AG04449 (cell line): ENCODE results near the gene GRID1.
A peak's percentile ranks its signal among the peaks of the same experiment; 100 is the strongest.

Source experiments
- CTCF ChIA-PET: fragments of 350-600 bp; formaldehyde crosslinking; extraction: SDS; loops from one replicate; lab custom pipeline; 2021; ENCODE audit warnings: antibody characterized with exemption; lab: Yijun Ruan, JAX
- POLR2A ChIA-PET: fragments of 400-600, 350-600 bp; formaldehyde crosslinking; extraction: SDS; loops from one replicate; lab custom pipeline; 2020; ENCODE audit warnings: antibody characterized with exemption, inconsistent platforms; lab: Yijun Ruan, JAX
- DNase-seq: peaks from one replicate; pipeline ENCODE4 v3.0.0-alpha.2; 2010; ENCODE audit warnings: low read depth, low spot score
- H3K4me3 ChIP-seq: 2 replicates; pipeline ENCODE4 v1.5.1; 2011; ENCODE audit warnings: low read depth, mild to moderate bottlenecking, control low read depth, low read length
- TF ChIP-seq, protein P1 (sequence below): IDR thresholded peaks from one replicate; pipeline ENCODE4 v1.5.1; 2011; ENCODE audit warnings: mild to moderate bottlenecking, moderate library complexity, low read length, control low read depth, inconsistent platforms; ENCODE audit not compliant: insufficient read depth; ENCODE audit errors: missing control alignments

The GRID1 gene

DNA sequence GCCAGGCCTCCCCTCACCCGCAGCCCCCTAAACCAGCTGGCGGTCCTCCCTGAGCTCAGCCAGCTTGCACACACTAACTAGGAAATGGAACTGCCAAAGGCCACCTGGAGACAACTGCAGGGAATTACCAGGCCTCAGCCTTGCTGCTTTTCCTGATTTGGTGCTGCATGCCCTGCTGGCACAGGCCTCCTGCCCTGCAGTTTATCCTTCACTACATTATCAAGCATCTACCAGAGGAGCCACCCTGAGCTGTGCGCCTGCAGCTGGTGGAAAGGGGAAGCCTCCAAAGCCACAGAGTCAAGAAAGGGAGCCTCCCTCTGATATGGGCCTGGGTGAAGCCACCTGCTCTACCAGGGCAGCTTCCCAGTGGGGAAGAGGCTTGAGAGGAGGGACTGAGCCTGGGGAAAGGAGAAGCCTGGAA lies 139.8 kb downstream of the GRID1 start:
- no peak overlapping the region for H3K4me3 ChIP-seq
- ChIA-PET CTCF (no interaction called here), POLR2A (no interaction called here)
- DNase-seq = no peak
- TF ChIP-seq, protein P1, sequence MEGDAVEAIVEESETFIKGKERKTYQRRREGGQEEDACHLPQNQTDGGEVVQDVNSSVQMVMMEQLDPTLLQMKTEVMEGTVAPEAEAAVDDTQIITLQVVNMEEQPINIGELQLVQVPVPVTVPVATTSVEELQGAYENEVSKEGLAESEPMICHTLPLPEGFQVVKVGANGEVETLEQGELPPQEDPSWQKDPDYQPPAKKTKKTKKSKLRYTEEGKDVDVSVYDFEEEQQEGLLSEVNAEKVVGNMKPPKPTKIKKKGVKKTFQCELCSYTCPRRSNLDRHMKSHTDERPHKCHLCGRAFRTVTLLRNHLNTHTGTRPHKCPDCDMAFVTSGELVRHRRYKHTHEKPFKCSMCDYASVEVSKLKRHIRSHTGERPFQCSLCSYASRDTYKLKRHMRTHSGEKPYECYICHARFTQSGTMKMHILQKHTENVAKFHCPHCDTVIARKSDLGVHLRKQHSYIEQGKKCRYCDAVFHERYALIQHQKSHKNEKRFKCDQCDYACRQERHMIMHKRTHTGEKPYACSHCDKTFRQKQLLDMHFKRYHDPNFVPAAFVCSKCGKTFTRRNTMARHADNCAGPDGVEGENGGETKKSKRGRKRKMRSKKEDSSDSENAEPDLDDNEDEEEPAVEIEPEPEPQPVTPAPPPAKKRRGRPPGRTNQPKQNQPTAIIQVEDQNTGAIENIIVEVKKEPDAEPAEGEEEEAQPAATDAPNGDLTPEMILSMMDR = no peak

- DNase-seq = no peak
- POLR2A ChIA-PET = no interaction called here
- TF ChIP-seq, protein P1 = no peak
- no peak overlapping the region for H3K4me3 ChIP-seq
- CTCF ChIA-PET = no interaction called here
Observed at GRCh38 chr10:86226016-86226415, 140.6 kb downstream of the GRID1 start.

DNA sequence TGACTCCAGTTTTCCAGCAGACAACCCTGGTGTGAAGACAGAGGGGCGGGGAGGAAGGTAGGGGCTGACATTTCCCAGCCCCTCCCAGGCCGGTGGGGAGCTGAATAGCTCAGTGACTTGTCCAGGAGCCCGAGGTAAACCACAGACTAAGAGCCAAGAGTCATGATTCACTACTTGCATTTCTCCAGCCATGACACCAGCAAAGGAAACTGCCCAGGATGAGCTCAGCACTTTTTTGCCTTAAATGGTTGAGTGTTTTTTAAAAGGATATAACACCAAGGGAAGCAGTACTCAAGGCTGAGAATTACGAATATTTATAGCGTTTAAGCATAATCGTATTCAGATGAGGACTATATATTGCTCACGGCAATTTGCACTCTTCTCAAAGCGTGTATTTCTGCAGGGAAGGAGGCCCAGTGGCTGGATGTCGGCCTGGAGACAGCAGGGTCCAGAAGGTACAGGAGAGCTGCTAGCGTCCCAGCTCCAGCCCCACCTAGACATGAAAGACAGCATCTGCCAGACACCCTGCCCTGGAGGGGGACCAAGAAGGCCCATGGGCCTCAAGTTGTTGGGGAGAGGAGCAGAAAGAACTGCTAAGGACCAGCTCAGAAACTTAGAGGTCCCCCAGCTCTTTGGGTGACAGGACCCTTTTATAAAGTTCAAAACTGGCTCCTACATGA lies 141.4 kb downstream of the GRID1 start:
- ChIA-PET POLR2A (interaction anchor here (0.6 kb wide), 1 partner anchor 1053 kb away, joined by 3 read pairs; no protein-coding TSS in a partner anchor), CTCF (no interaction called here)
- DNase-seq = peak; percentile 16
- TF ChIP-seq, protein P1 = no peak
- no peak overlapping the region for H3K4me3 ChIP-seq

GRCh38 chr10:86224354-86225102 lies 142.1 kb downstream of the GRID1 start:
- ChIA-PET POLR2A (interaction anchor here (0.6 kb wide), 1 partner anchor 1052 kb away, joined by 3 read pairs; no protein-coding TSS in a partner anchor), CTCF (no interaction called here)
- DNase-seq = no peak
- no peak overlapping the region for H3K4me3 ChIP-seq
- TF ChIP-seq, protein P1 = no peak

DNA sequence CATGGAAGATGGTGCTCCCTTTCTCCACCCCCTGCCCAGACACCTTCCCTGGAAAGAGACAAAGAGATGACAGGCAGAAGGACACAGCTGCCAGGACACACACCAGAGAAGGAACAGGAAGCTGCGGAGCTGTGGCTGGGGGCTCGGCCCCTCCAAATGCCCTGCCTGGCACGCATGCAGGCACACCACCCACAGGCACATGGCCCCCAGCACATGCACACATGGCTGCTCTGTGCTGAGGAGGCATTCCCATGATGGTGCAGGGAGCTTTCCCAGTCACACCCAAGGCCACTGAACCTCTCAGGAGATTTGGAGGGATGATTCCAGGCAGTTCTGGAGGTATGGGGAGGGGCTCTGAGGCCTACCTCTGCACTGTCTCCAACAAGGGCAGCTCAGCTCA lies 143.3 kb downstream of the GRID1 start:
- CTCF ChIA-PET = no interaction called here
- no peak overlapping the region for H3K4me3 ChIP-seq
- POLR2A ChIA-PET = no interaction called here
- TF ChIP-seq, protein P1 = no peak
- no peak for DNase-seq

DNA sequence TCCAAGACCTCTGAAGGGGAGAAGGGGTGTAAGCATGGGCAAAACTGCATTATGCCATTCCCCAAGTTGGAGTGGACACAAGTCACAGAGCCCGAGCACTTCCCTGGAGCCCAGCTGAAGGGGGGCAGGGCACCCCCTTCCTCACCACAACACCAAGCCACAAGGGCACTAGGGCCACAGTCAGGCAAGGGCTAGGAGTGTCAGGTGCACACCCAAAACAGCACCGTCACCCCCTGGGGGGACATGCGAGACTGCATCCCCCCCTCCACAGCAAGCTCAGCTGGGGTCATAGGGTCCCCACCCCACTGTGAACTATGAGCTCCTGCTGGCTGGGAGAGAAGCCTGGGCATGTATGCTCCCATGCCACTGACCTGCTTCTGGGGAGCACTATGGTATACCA lies 143.9 kb downstream of the GRID1 start:
- POLR2A ChIA-PET = no interaction called here
- CTCF ChIA-PET = no interaction called here
- TF ChIP-seq, protein P1 = no peak
- DNase-seq = no peak
- H3K4me3 ChIP-seq = no peak overlapping the region
